ENCODE data around the gene PHF1.

Gene PHF1

GRCh38 chr6:33417128-33417902 is 6.5 kb downstream of the PHF1 start:
- in situ Hi-C loops (cut with MboI; ENCODE audit: low sequenced_read_pairs), result no loop called here

GRCh38 chr6:33417903-33418689 is 7.3 kb downstream of the PHF1 start, which contains the start of gene CUTA:
CUTA (minus strand) TSS chr6:33418107; CDS start chr6:33418000, 107 bp downstream.
- in situ Hi-C loops (cut with MboI; ENCODE audit: low sequenced_read_pairs), result no loop called here

- in situ Hi-C loops (cut with MboI; ENCODE audit: low sequenced_read_pairs), result no loop called here
Observed at GRCh38 chr6:33418690-33419291, 8.0 kb downstream of the PHF1 start.

- in situ Hi-C loops (cut with MboI; ENCODE audit: low sequenced_read_pairs), result no loop called here
Observed at GRCh38 chr6:33419580-33420490, 9.0 kb downstream of the PHF1 start, which contains the start of gene SYNGAP1. SYNGAP1 (plus strand) TSS chr6:33420065; CDS start chr6:33420265, 200 bp downstream.

- in situ Hi-C loops (cut with MboI; ENCODE audit: low sequenced_read_pairs), result no loop called here
Observed at GRCh38 chr6:33420491-33421343, 9.9 kb downstream of the PHF1 start.

- in situ Hi-C loops (cut with MboI; ENCODE audit: low sequenced_read_pairs), result no loop called here
Observed at GRCh38 chr6:33421344-33421643, 10.5 kb downstream of the PHF1 start.

- in situ Hi-C loops (cut with MboI; ENCODE audit: low sequenced_read_pairs), result no loop called here
Observed at GRCh38 chr6:33423777-33424176, 13.0 kb downstream of the PHF1 start.

- in situ Hi-C loops (cut with MboI; ENCODE audit: low sequenced_read_pairs), result no loop called here
Observed at GRCh38 chr6:33424855-33425667, 14.2 kb downstream of the PHF1 start.

GRCh38 chr6:33425668-33426577 is 15.1 kb downstream of the PHF1 start:
- in situ Hi-C loops (cut with MboI; ENCODE audit: low sequenced_read_pairs), result no loop called here

- in situ Hi-C loops (cut with MboI; ENCODE audit: low sequenced_read_pairs), result no loop called here
Observed at GRCh38 chr6:33426590-33427511, 16.0 kb downstream of the PHF1 start.

- in situ Hi-C loops (cut with MboI; ENCODE audit: low sequenced_read_pairs), result no loop called here
Observed at GRCh38 chr6:33427585-33428223, 16.9 kb downstream of the PHF1 start.

GRCh38 chr6:33428224-33428965 is 17.6 kb downstream of the PHF1 start:
- in situ Hi-C loops (cut with MboI; ENCODE audit: low sequenced_read_pairs), result no loop called here

- in situ Hi-C loops (cut with MboI; ENCODE audit: low sequenced_read_pairs), result no loop called here
Observed at GRCh38 chr6:33428966-33429749, 18.3 kb downstream of the PHF1 start.

- in situ Hi-C loops (cut with MboI; ENCODE audit: low sequenced_read_pairs), result no loop called here
Observed at GRCh38 chr6:33429750-33430052, 18.9 kb downstream of the PHF1 start.

GRCh38 chr6:33430334-33430733 is 19.5 kb downstream of the PHF1 start:
- in situ Hi-C loops (cut with MboI; ENCODE audit: low sequenced_read_pairs), result no loop called here

Data from HL-60/S4 treated with phorbol 12-myristate 13-acetate at 8.2 ng/mL for 4 days and 3 days (cell line).